D721Med (cell line): ENCODE measurements around the gene NUP37.

Experiments
- DNase-seq: peaks from one replicate; pipeline ENCODE4 v3.0.0; 2011; ENCODE audit warnings: low spot score; ENCODE audit not compliant: insufficient read length
- FAIRE-seq: peaks from 2 replicates; lab custom pipeline; 2011; peaks lifted over from hg19 to GRCh38; lab: Jason Lieb, UNC
- TF ChIP-seq, protein P1 (sequence below): IDR thresholded peaks from 2 replicates; pipeline ENCODE4 v1.5.1; 2012; ENCODE audit warnings: mild to moderate bottlenecking, control low read depth; ENCODE audit not compliant: insufficient read depth; ENCODE audit errors: missing control alignments

NUP37 gene

DNA sequence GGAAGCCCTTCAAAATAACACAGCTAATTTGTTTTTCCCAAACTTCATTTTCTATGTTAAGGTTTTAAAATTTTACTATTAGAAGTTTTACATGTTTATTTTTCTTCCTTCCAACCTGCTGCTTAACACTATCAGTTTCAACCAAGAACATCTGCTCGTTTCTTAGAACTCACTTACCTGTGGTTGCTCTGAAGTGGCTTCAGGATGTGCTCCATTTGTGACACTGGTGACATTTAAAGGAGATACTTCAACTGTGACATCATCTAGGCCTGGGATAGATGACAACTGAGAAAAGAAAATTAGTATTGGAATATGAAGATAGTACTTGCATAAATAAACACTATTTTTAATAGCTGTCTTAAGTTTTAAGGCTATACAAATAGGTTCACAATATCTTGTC lies 76.0 kb downstream of the NUP37 start:
- TF ChIP-seq, protein P1, sequence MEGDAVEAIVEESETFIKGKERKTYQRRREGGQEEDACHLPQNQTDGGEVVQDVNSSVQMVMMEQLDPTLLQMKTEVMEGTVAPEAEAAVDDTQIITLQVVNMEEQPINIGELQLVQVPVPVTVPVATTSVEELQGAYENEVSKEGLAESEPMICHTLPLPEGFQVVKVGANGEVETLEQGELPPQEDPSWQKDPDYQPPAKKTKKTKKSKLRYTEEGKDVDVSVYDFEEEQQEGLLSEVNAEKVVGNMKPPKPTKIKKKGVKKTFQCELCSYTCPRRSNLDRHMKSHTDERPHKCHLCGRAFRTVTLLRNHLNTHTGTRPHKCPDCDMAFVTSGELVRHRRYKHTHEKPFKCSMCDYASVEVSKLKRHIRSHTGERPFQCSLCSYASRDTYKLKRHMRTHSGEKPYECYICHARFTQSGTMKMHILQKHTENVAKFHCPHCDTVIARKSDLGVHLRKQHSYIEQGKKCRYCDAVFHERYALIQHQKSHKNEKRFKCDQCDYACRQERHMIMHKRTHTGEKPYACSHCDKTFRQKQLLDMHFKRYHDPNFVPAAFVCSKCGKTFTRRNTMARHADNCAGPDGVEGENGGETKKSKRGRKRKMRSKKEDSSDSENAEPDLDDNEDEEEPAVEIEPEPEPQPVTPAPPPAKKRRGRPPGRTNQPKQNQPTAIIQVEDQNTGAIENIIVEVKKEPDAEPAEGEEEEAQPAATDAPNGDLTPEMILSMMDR: no peak
- no peak for DNase-seq
- no peak for FAIRE-seq

DNA sequence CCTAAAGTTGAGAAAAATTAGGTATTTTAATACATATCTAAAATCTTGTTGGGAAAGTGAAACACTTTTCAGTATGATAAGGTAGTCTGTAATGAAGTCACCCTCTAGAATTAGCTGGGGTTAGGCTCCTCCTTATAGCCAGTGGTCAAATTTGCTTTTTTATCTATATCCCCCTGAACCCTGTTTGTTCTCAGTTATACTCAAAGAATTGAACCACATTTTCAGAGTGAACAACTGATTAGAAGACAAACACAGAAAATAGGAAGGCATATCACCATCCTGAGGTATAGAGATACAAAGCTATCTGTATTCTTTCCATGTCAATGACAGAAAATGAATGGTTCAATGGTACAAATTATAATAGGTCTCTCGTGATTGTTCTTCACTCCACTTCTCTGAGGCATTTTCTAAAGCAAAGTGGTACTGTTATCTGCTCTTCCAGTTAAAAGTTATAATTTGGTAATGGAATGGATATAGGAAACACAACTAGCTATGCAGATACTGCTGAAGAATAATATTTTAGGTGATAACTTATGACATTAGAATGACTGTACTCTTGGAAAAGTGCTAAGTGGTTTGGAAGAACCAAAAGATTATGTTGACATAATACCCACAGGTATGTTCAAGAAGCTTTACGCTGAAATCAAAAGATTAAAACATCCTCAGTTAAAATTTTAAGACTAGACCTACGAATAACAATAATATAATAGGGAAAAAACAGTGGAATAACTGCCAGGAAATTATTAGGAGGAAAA lies 85.7 kb downstream of the NUP37 start:
- no peak for FAIRE-seq
- no peak for DNase-seq
- TF ChIP-seq, protein P1: no peak

DNA sequence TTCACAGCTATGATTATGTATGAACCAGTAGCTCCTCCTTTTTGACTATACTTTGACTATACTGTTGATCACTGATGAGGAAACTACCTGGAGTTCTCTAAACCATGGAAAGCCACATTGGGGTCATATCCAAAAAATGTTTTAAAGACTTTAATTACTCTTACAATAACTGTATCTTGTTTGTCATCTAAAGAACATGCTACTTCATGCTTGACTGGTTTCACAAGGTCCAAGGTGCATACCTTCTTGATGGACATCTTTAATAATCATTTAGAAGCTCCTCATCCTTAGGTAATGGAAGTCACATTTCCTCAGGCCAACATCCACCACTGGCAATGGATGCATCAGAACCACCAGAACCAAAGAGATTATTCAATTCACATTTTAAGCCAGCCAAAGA lies 88.1 kb downstream of the NUP37 start:
- FAIRE-seq (no peak), DNase-seq (no peak)
- TF ChIP-seq, protein P1: no peak

DNA sequence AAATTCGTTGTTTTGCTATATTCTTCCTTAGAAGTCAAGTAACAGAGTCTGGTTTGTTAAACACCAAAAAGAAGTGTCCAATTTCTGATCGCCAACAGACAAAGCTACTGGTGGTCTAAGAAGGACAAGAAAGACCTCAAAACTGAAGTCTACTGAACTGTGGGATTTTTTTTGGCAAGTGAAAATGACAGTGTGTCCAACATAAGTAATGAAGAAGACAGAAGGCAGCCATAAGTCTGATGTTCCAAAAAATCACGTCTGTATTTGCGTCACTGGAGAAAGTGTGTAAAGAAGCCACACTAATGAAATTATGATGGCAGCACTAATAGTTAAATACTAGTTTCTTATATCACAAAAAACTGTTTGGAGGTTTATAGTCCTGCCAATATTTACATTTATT lies 90.8 kb downstream of the NUP37 start:
- no peak for DNase-seq
- TF ChIP-seq, protein P1: no peak
- FAIRE-seq: no peak

DNA sequence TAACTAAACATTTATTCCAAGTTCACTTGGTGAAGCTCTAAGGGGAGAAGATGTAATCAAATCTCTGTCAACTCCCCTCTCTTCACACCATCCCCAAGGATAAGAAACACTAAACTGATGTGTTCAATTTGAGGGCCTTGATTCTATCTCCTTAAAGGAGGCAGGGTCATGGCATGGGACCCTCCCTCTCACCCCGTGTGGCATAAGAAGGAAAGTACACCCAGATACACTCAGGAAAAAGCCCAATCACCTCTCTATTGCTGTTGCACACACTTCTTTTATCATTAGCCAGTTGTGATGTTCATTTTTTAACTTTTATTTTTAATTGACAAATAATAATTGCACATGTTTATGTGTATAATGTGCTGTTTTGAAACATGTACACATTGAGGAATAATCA lies 93.2 kb downstream of the NUP37 start:
- DNase-seq (no peak), FAIRE-seq (no peak)
- TF ChIP-seq, protein P1: no peak

DNA sequence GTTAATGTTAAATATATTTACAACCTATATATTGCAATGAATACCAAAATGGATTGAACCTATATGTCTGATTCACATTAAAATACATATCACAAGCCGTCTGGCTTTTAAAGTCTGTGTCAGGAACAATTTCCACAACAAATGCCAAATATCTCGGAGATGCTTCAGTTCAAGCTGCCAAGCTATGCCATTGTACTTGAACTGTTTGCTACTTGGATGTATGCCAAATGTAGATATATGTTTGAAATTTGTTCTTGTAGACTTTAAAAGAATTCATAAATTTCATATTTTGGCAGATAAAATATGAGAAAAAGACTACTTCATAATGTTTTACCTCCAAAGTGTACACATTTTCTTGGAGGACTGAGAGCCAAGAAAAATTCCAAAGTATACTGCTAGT lies 95.1 kb downstream of the NUP37 start:
- FAIRE-seq: no peak
- TF ChIP-seq, protein P1: no peak
- DNase-seq: no peak

DNA sequence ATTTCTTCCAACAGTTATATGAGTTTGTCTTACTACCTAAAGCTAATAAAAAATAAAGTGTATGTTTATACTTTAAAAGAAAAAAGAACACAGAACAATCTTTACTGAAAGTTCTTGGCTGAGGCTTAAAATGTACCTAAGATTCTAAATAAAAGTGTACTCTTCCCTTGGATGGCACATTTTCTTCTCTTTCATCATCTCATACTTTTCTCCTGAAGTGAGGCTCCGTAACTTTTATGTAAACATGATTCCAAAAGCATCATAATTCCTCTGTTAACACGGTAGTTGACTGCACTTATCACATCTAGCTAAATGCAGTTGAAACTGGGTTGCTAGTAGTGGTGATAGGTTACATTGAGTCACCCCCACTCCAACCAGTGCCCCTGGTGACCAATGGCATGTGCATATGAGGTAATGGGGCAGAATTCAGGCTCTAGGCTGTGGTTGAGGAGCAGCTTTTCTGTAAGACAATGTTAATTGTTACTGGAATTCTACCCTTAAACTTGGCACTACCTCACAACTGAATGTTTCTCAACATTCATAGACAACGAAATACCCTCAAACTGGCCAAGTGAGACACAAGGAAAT lies 96.5 kb downstream of the NUP37 start:
- TF ChIP-seq, protein P1: no peak
- DNase-seq: no peak
- FAIRE-seq: no peak
